Type B pancreatic cell (in vitro differentiated cells): Measurements from ENCODE around the gene EFNA3. TPM values are rescaled to one million over a fixed set of nuclear protein-coding genes. Genes with fewer than 3 reads are reported as not detected.

ENCODE experiments used
- DNase-seq: peaks from one replicate; pipeline ENCODE4 v3.0.0; 2021; ENCODE audit warnings: mixed read lengths; ENCODE audit not compliant: unreplicated experiment; ENCODE audit errors: extremely low spot score
- H3K27ac Mint-ChIP-seq: 2 replicates; pipeline ENCODE4 v1.8.0; 2021; ENCODE audit warnings: mild to moderate bottlenecking, mixed read lengths
- H3K27me3 Mint-ChIP-seq: 2 replicates; pipeline ENCODE4 v1.8.0; 2021; ENCODE audit warnings: mixed read lengths
- H3K36me3 Mint-ChIP-seq: 2 replicates; pipeline ENCODE4 v1.8.0; 2021; ENCODE audit warnings: mixed read lengths
- H3K4me1 Mint-ChIP-seq: one replicate; pipeline ENCODE4 v1.8.0; 2021; ENCODE audit warnings: mixed read lengths; ENCODE audit not compliant: unreplicated experiment
- H3K4me3 Mint-ChIP-seq: 2 replicates; pipeline ENCODE4 v1.8.0; 2021; ENCODE audit warnings: mild to moderate bottlenecking, mixed read lengths
- H3K9me3 Mint-ChIP-seq: 2 replicates; pipeline ENCODE4 v1.8.0; 2021; ENCODE audit warnings: mixed read lengths
- total RNA-seq: library from RNA; stranded (reverse); gene quantifications from 2 replicates; pipeline ENCODE4 v1.2.1, GENCODE V29; 2021; ENCODE audit warnings: low replicate concordance
- TF ChIP-seq, protein P1 (sequence below): fragments of 200-600 bp; sonication (generic); conservative IDR thresholded peaks from 2 replicates; pipeline ENCODE4 v1.5.0; 2021; ENCODE audit warnings: antibody characterized with exemption, mild to moderate bottlenecking

Gene EFNA3
- total RNA-seq, 1 donor from 2014 or later, result 4.7 TPM

DNA sequence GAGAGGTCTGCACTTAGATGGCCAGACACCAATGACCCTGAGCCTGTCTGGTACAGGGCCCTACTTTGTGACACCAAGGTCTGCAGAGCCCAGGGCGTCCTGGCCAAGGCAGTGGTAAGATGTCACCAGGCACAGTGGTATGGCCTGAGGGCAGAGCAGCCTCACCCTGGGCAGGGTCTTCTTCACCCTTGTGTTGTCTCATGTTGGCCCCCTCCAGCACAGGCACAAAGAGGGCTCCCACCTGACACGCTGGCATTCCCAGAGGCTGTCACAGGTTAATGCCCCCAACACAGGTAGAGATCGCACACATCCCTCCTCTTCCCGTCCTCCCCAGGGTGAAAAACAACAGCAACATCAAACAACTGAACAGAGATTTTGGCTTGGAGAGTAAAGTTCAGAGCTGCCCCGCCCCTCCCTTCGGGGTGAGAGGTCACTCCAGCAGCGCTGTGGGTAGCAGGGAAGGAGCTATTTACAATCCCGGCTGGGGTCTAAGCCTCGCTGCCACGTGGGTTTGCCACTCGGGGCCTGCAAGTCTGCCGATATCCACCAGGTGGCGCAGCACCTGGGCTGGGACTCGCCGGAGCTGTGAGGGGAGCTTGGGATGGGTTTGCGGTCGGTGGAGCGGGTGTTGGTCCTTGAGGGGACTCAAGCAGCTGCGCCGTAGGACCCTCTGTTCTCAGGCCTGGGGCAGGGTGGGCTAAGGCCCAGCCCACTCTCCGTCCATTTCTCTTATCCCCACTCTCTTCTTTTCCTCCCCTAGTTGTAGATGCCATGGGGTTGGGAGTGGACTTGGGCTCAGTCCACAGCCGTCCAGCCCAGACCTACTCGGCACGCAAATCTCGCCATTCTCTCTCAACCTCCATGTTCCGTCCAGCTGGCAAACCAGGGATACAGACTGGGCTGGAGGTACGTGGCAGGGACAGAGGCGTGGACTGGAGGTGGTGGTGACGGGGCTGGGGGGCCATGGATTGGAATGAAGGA, 12.7 kb downstream of the EFNA3 start:
- Mint-ChIP-seq H3K27ac (no peak overlapping the region), H3K36me3 (no peaks in the 10 kb centered on the region), H3K4me1 (peaks cover 36% of the 10 kb centered on the region), H3K9me3 (no peaks in the 10 kb centered on the region), H3K4me3 (no peak overlapping the region), H3K27me3 (peaks cover 4% of the 10 kb centered on the region)
- TF ChIP-seq, protein P1, sequence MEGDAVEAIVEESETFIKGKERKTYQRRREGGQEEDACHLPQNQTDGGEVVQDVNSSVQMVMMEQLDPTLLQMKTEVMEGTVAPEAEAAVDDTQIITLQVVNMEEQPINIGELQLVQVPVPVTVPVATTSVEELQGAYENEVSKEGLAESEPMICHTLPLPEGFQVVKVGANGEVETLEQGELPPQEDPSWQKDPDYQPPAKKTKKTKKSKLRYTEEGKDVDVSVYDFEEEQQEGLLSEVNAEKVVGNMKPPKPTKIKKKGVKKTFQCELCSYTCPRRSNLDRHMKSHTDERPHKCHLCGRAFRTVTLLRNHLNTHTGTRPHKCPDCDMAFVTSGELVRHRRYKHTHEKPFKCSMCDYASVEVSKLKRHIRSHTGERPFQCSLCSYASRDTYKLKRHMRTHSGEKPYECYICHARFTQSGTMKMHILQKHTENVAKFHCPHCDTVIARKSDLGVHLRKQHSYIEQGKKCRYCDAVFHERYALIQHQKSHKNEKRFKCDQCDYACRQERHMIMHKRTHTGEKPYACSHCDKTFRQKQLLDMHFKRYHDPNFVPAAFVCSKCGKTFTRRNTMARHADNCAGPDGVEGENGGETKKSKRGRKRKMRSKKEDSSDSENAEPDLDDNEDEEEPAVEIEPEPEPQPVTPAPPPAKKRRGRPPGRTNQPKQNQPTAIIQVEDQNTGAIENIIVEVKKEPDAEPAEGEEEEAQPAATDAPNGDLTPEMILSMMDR, result peak; percentile 98
- peak; percentile 91 for DNase-seq

DNA sequence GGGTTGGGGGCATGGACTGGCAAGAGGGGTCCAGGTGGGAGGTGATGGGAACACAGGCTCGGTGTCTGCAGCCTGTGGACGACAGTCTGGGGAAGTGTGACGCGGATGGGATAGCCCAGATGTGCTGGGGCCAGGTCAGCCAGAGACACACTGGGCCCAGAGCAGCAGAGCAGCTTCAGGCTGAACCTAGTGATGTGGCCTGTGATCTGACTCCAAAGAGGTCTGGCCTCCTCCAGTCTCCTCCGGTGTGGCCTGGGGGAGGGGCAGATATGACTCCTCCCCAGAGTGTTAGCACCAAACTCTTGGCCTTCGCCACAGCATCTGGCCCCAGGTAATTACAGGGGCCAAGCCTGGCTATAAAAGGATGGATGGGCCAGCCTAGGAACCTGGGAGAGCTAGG, 13.5 kb downstream of the EFNA3 start:
- H3K4me1 Mint-ChIP-seq, result peaks cover 36% of the 10 kb centered on the region
- H3K27me3 Mint-ChIP-seq, result peaks cover 4% of the 10 kb centered on the region
- TF ChIP-seq, protein P1, result no peak
- H3K9me3 Mint-ChIP-seq, result no peaks in the 10 kb centered on the region
- no peak for DNase-seq
- H3K27ac Mint-ChIP-seq, result no peak overlapping the region
- H3K36me3 Mint-ChIP-seq, result no peaks in the 10 kb centered on the region
- no peak overlapping the region for H3K4me3 Mint-ChIP-seq

DNA sequence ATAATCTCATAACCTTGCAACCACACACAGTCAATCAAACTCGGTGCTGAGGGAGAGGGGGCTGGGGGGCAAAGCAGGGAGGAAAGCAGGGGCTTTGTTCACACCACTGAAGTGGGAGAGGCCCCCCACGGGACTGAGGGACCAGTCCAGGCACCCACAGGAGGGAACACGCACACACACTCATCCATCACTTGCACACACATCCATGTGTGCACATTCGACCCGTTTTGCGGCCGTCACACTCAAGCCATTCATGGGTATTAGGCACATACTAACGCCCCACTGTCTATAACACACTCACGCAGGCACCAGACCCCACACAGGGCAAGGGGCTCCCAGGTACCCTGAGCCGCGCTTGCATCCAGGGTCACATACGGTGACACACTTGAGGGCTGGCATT, 14.0 kb downstream of the EFNA3 start:
- peaks cover 4% of the 10 kb centered on the region for H3K27me3 Mint-ChIP-seq
- no peak overlapping the region for H3K4me3 Mint-ChIP-seq
- no peaks in the 10 kb centered on the region for H3K9me3 Mint-ChIP-seq
- peak overlapping the region; percentile 50 for H3K27ac Mint-ChIP-seq
- TF ChIP-seq, protein P1, result no peak
- no peaks in the 10 kb centered on the region for H3K36me3 Mint-ChIP-seq
- H3K4me1 Mint-ChIP-seq, result peaks cover 31% of the 10 kb centered on the region
- no peak for DNase-seq

DNA sequence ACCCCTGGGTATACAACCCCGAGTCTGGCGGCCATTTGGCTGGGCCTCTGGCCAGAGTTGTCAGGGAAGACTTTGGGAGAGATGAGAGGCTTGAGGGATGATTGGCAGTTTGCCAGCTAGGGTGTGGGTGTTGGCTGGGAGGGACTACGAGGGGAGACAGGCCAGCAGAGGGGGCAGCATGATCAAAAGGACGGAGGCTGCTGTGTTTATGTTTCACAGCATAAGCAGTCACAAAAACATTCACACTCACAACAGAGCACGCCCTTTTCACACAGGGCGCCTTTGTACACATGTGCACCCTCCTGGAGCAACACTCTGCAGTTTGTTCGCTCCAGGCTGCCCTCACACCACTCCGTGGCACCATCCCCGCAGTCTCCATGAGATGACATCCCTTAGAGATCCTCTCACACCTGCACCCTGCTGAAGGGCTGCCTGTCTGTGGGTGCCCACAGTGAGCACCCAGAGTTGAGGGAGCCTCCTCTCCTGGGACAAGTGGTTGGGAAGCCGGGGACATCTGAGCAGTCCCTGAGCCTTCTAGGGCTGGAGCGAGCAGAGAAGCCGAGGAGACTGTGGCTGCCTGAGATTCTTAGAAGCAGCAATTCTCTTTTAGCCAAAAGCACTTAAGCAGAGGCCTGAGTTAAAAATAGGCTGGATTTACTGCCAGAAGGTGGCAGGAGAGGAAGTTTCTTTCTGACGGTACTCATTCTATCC, 15.4 kb downstream of the EFNA3 start:
- Mint-ChIP-seq H3K36me3 (no peaks in the 10 kb centered on the region), H3K9me3 (no peaks in the 10 kb centered on the region), H3K4me1 (peaks cover 28% of the 10 kb centered on the region), H3K27ac (peak overlapping the region; percentile 50), H3K27me3 (peaks cover 4% of the 10 kb centered on the region), H3K4me3 (peak overlapping the region; percentile 17)
- DNase-seq, result no peak
- TF ChIP-seq, protein P1, result peak; percentile 49

DNA sequence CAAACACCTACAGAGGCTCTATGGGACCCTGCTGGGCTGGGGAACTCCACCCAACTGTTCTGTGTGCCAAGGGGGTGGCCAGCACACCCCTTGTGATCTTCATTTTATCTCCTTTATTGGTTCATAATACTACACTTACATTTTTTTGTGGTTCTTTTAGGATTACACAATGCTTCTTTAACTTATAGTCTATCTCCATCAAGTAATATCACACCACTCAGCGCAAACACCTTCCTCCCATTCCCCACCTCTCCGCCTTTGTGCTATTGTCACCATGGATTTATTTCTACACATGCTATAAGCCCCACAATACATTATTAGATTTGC, 15.9 kb downstream of the EFNA3 start:
- H3K4me3 Mint-ChIP-seq, result no peak overlapping the region
- DNase-seq, result no peak
- H3K27me3 Mint-ChIP-seq, result peaks cover 4% of the 10 kb centered on the region
- no peaks in the 10 kb centered on the region for H3K9me3 Mint-ChIP-seq
- TF ChIP-seq, protein P1, result no peak
- peaks cover 28% of the 10 kb centered on the region for H3K4me1 Mint-ChIP-seq
- H3K36me3 Mint-ChIP-seq, result no peaks in the 10 kb centered on the region
- H3K27ac Mint-ChIP-seq, result peak overlapping the region; percentile 50
